Activated CD4-positive, alpha-beta T cell treated with anti-CD3 and anti-CD28 coated beads, Interleukin-2, amount 10 ng/mL, durations not matched to agents 24 days and 14 days (primary cell): ENCODE measurements around the gene PTGR2. TPM values are rescaled to one million over a fixed set of nuclear protein-coding genes. Genes with fewer than 3 reads are reported as not detected.
A peak's percentile ranks its signal among the peaks of the same experiment; 100 is the strongest.
"Not testable (repeated sequence)": the region's sequence is repeated elsewhere in the genome, so short reads cannot be mapped to it uniquely, and the experiment has no call there.

ENCODE experiments used
- DNase-seq: peaks from one replicate; pipeline ENCODE4 v3.0.0; 2022
- H3K27ac Mint-ChIP-seq: one replicate; pipeline ENCODE4 v1.8.0; 2022; ENCODE audit warnings: mild to moderate bottlenecking, mixed read lengths
- H3K27me3 Mint-ChIP-seq: one replicate; pipeline ENCODE4 v1.8.0; 2022; ENCODE audit warnings: mixed read lengths
- H3K36me3 Mint-ChIP-seq: one replicate; pipeline ENCODE4 v1.8.0; 2022; ENCODE audit warnings: low read depth, mild to moderate bottlenecking, mixed read lengths
- H3K4me1 Mint-ChIP-seq: one replicate; pipeline ENCODE4 v1.8.0; 2021; ENCODE audit warnings: mixed read lengths
- H3K4me3 Mint-ChIP-seq: one replicate; pipeline ENCODE4 v1.8.0; 2022; ENCODE audit warnings: mild to moderate bottlenecking, moderate library complexity, mixed read lengths
- H3K9me3 Mint-ChIP-seq: one replicate; pipeline ENCODE4 v1.8.0; 2021; ENCODE audit warnings: mixed read lengths
- intact Hi-C: fragments of 100-400 bp; cut with micrococcal nuclease; formaldehyde crosslinking; loops from one replicate; pipeline ENCODE4 v1.15.1; 2023
- total RNA-seq: library from RNA; stranded (reverse); gene quantifications from 2 replicates; pipeline ENCODE4 v1.2.3, GENCODE V29; 2022

PTGR2 gene
- total RNA-seq, 1 donor from 2014 or later: 2.1 TPM

DNA sequence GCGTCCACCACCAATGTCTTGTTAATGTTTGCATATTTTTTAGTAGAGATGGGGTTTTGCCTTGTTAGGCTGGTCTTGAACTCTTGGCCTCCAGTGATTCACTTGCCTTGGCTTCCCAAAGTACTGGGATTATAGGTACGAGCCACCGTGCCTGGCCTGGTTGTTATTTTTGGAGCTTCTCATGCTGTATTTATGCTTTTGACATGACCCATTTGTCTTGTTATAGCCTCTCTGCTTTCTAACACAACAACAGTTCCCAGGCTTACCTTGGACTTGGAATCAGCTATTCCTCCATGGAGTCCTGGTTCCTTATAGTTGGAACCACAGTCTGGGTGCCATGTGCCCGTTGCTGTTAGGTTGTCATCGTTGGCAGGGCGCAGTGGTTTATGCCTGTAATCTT, 64.7 kb downstream of the PTGR2 start:
- Mint-ChIP-seq H3K27me3 (no peaks in the 10 kb centered on the region), H3K27ac (no peak overlapping the region), H3K9me3 (no peaks in the 10 kb centered on the region), H3K36me3 (peaks cover 52% of the 10 kb centered on the region), H3K4me1 (peaks cover 7% of the 10 kb centered on the region), H3K4me3 (no peak overlapping the region)
- DNase-seq: no peak
- intact Hi-C loops: no loop called here

DNA sequence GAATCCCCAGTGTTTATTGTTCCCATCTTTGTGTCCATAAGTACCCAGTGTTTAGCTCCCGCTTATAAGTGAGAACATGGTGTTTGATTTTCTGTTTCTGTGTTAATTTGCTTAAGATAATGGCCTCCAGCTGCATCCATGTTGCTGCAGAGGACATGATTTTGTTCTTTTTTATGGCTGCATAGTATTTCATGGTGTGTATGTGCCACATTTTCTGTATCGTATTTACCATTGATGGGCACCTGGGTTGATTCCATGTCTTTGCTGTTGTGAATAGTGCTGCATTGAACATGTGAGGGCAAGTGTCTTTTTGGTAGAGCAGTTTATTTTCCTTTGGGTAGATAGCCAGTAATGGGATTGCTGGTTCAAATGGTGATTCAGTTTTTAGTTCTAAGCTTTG, 67.8 kb downstream of the PTGR2 start:
- H3K9me3 Mint-ChIP-seq, H3K4me3 Mint-ChIP-seq, H3K4me1 Mint-ChIP-seq, H3K27ac Mint-ChIP-seq, H3K27me3 Mint-ChIP-seq, intact Hi-C loops, DNase-seq: not testable (repeated sequence)
- peaks cover 48% of the 10 kb centered on the region for H3K36me3 Mint-ChIP-seq

DNA sequence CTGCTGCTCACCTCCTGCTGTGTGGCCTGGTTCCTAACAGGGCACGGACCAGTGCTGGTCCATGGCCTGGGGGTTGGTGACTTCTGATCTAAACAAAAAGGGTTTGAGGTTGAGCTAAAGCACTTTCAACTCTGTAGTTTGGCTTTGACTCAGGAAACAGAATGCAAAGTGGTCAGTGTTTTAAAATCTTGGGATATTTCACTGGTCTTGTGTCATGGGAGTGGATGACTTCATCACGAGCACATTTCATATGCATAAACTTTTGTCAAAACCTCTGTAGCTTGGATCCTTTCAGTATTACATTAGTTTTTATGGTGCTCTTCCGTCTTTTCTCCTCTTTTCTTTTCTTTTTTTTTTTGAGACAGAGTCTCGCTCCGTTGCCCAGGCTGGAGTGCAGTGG, 72.7 kb downstream of the PTGR2 start:
- H3K4me1 Mint-ChIP-seq: no peaks in the 10 kb centered on the region
- no peaks in the 10 kb centered on the region for H3K27me3 Mint-ChIP-seq
- peaks cover 70% of the 10 kb centered on the region for H3K36me3 Mint-ChIP-seq
- peak overlapping the region; percentile 24 for H3K27ac Mint-ChIP-seq
- DNase-seq: no peak
- intact Hi-C loops: no loop called here
- H3K4me3 Mint-ChIP-seq: no peak overlapping the region
- no peaks in the 10 kb centered on the region for H3K9me3 Mint-ChIP-seq

Other genes with a start within 250 kb of the PTGR2 start
- not detected in 2 replicates for gene ACOT6, start 239.3 kb upstream of the PTGR2 start, total RNA-seq
- 6.6 and 6.8 TPM in 2 replicates for gene DNAL1, start 206.8 kb upstream of the PTGR2 start, total RNA-seq
- 29.7 and 30.4 TPM in 2 replicates for gene PNMA1, start 137.4 kb upstream of the PTGR2 start, total RNA-seq
- 62.7 and 70.2 TPM in 2 replicates for gene ZNF410, start 35.0 kb downstream of the PTGR2 start, total RNA-seq
- gene FAM161B, start 98.3 kb downstream of the PTGR2 start, total RNA-seq: 0.57 and 0.75 TPM in 2 replicates
- gene COQ6, start 98.5 kb downstream of the PTGR2 start, total RNA-seq: 16.6 and 20.1 TPM in 2 replicates
- 10.6 and 12.2 TPM in 2 replicates for gene ENTPD5, start 167.5 kb downstream of the PTGR2 start, total RNA-seq
- 0.57 and 0.72 TPM in 2 replicates for gene BBOF1, start 167.5 kb downstream of the PTGR2 start, total RNA-seq
- 10.8 and 11.8 TPM in 2 replicates for gene ALDH6A1, start 232.6 kb downstream of the PTGR2 start, total RNA-seq
- gene LIN52, start 233.1 kb downstream of the PTGR2 start, total RNA-seq: 15.2 and 21.5 TPM in 2 replicates